NCI-H1105 treated with DMSO at 0.1 percent for 48 hours (cell line): ENCODE measurements around the gene RNF145.
"Not testable (repeated sequence)": the region's sequence is repeated elsewhere in the genome, so short reads cannot be mapped to it uniquely, and the experiment has no call there.

Experiments used
- DNase-seq: peaks from one replicate; lab custom pipeline; 2025; lab: John Stamatoyannopoulos, UW

Gene RNF145

GRCh38 chr5:159157552-159157951 is 51.8 kb downstream of the RNF145 start:
- no peak for DNase-seq

GRCh38 chr5:159156426-159157238 is 52.7 kb downstream of the RNF145 start:
- DNase-seq, result peak; percentile 48

GRCh38 chr5:159155960-159156359 is 53.4 kb downstream of the RNF145 start:
- DNase-seq, result no peak

GRCh38 chr5:159152876-159153275 is 56.5 kb downstream of the RNF145 start:
- no peak for DNase-seq

GRCh38 chr5:159149085-159149484 is 60.3 kb downstream of the RNF145 start:
- DNase-seq, result no peak

GRCh38 chr5:159147976-159148375 is 61.4 kb downstream of the RNF145 start:
- DNase-seq, result no peak

- no peak for DNase-seq
Measured at GRCh38 chr5:159146839-159147238, 62.5 kb downstream of the RNF145 start.

GRCh38 chr5:159145160-159145559 is 64.2 kb downstream of the RNF145 start:
- not testable (repeated sequence) for DNase-seq

GRCh38 chr5:159139802-159140201 is 69.6 kb downstream of the RNF145 start:
- DNase-seq, result no peak

GRCh38 chr5:159135896-159136531 is 73.3 kb downstream of the RNF145 start:
- DNase-seq, result no peak

GRCh38 chr5:159133041-159133741 is 76.2 kb downstream of the RNF145 start:
- DNase-seq, result peak; percentile 10

GRCh38 chr5:159132429-159133040 is 76.8 kb downstream of the RNF145 start:
- DNase-seq, result no peak

- no peak for DNase-seq
Measured at GRCh38 chr5:159131951-159132350, 77.4 kb downstream of the RNF145 start.

- DNase-seq, result no peak
Measured at GRCh38 chr5:159130871-159131270, 78.5 kb downstream of the RNF145 start.

GRCh38 chr5:159128070-159128541 is 81.2 kb downstream of the RNF145 start:
- DNase-seq, result no peak

- no peak for DNase-seq
Measured at GRCh38 chr5:159123700-159124099, 85.7 kb downstream of the RNF145 start.

GRCh38 chr5:159123189-159123588 is 86.2 kb downstream of the RNF145 start:
- no peak for DNase-seq

GRCh38 chr5:159121061-159121460 is 88.3 kb downstream of the RNF145 start:
- no peak for DNase-seq

GRCh38 chr5:159120446-159120845 is 88.9 kb downstream of the RNF145 start:
- DNase-seq, result no peak

GRCh38 chr5:159119842-159120241 is 89.5 kb downstream of the RNF145 start:
- not testable (repeated sequence) for DNase-seq

- not testable (repeated sequence) for DNase-seq
Measured at GRCh38 chr5:159118958-159119659, 90.2 kb downstream of the RNF145 start.

GRCh38 chr5:159113405-159113804 is 95.9 kb downstream of the RNF145 start:
- no peak for DNase-seq
